ENCODE data around the gene SLC2A5. TPM values are rescaled to one million over a fixed set of nuclear protein-coding genes. Genes with fewer than 3 reads are reported as not detected.

Gene SLC2A5
- total and polyA plus RNA-seq, 4 donors = 0.16 to 2.8 (median 1.5) TPM

DNA sequence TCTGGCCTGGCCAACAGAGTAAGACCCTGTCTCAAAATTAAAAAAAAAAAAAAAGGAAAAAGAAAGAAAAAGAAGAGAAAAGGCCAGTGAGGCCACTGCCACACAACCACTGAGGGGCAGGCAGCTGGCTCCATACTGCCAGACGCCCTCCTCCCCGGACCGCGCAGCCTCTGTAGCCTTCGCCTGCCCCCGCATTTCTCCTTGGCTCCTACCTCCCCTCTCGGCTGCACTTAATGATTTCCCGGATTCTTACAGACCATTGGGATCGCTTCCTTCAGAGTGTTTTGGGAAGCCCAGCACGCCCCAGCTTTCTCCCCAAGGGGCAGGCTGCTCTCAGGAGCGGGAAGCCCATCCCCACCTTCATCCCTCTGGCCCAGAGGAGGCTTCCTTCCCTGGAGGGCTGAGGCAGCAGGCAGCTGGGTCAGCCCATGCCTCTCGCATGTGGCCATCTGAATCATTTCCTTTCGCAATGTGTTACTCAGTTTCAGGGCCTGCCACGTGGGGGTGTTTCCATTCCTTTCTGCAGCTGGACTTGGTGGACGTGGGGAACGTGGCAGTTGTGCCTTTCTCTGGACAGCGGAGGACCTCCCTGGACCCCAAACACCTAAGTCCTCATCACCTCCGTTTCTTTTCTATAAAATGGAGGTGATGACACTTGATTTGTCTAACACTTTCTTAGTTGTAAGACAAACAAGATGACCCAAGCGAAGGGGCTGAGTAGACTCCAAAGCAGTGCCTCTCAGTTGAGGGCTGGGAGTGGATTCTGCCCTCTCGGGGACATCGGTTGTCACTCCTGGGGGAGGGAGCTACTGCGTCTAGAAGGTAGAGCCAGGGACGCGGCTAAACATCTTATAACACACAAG is 2.3 kb downstream of the SLC2A5 start:
- Histone ChIP-seq H3K4me3 (no peak overlapping the region), H3K9ac (ENCODE audit: insufficient read depth in 1 of 2, low read length in 2 of 2) (no peak overlapping the region), H3K9me3 (ENCODE audit: control insufficient read depth in 4 of 4, insufficient read depth in 3 of 4, low read length in 3 of 4) (peaks cover 0 to 2% (median 0%) of the 10 kb centered on the region in 4 donors), H3K27ac (ENCODE audit: low read depth in 1 of 2, low read length in 1 of 2) (peak overlapping the region in 1 of 2 donors; percentile 5), H3K4me1 (ENCODE audit: control insufficient read depth in 5 of 5, insufficient read depth in 5 of 5, low read length in 5 of 5) (peaks cover 0 to 32% (median 9%) of the 10 kb centered on the region in 5 donors), H3K27me3 (ENCODE audit: control insufficient read depth in 3 of 3, insufficient read depth in 3 of 3, low read length in 2 of 3) (no peaks in the 10 kb centered on the region), H3K36me3 (ENCODE audit: control insufficient read depth in 4 of 4, insufficient read depth in 4 of 4, low read length in 4 of 4) (no peaks in the 10 kb centered on the region)
- TF ChIP-seq, protein P1, sequence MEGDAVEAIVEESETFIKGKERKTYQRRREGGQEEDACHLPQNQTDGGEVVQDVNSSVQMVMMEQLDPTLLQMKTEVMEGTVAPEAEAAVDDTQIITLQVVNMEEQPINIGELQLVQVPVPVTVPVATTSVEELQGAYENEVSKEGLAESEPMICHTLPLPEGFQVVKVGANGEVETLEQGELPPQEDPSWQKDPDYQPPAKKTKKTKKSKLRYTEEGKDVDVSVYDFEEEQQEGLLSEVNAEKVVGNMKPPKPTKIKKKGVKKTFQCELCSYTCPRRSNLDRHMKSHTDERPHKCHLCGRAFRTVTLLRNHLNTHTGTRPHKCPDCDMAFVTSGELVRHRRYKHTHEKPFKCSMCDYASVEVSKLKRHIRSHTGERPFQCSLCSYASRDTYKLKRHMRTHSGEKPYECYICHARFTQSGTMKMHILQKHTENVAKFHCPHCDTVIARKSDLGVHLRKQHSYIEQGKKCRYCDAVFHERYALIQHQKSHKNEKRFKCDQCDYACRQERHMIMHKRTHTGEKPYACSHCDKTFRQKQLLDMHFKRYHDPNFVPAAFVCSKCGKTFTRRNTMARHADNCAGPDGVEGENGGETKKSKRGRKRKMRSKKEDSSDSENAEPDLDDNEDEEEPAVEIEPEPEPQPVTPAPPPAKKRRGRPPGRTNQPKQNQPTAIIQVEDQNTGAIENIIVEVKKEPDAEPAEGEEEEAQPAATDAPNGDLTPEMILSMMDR (IDR thresholded peaks at IDR 0.05; ENCODE audit: control extremely low read depth, extremely low read depth) = no peak
- WGBS, 2 donors = 66 to 78% methylated on average over 23 to 24 of the region's 24 CpGs
- ATAC-seq (ENCODE audit: insufficient read depth, low FRiP score) (peak; percentile 39), DNase-seq (peak; percentile 62 to 85 (median 78))

DNA sequence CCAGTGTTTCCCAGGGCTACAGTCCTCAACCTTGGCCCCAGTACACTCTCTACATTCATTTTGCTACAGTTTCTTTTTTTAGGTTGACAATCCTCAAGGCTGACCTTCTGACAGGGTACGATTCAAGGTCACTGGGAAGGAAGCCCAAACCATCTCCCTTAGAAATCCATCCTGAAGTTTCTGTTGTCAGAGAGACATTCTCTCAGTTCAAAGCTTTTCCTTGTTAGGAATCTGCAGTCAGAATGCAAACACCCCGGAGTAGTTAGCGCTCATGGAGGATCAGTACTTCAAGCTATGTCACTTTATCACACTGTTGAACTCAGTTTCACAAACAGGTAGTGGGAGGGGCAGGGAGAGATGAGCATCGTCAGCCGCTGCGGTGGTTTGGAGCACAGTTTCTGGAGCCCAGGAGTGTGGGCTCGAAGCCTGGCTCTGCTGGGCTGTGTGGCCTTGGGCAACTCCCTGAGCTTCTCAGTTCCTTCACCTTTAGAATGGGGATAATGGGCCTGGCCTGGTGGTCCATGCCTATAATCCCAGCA is 4.2 kb downstream of the SLC2A5 start:
- Histone ChIP-seq H3K27me3 (ENCODE audit: control insufficient read depth in 3 of 3, insufficient read depth in 3 of 3, low read length in 2 of 3) (no peaks in the 10 kb centered on the region), H3K27ac (ENCODE audit: low read depth in 1 of 2, low read length in 1 of 2) (no peak overlapping the region), H3K4me3 (no peak overlapping the region), H3K4me1 (ENCODE audit: control insufficient read depth in 5 of 5, insufficient read depth in 5 of 5, low read length in 5 of 5) (peaks cover under 1 to 32% (median 9%) of the 10 kb centered on the region in 5 donors), H3K36me3 (ENCODE audit: control insufficient read depth in 4 of 4, insufficient read depth in 4 of 4, low read length in 4 of 4) (no peaks in the 10 kb centered on the region), H3K9me3 (ENCODE audit: control insufficient read depth in 4 of 4, insufficient read depth in 3 of 4, low read length in 3 of 4) (peaks cover 0 to 2% (median 0%) of the 10 kb centered on the region in 4 donors), H3K9ac (ENCODE audit: insufficient read depth in 1 of 2, low read length in 2 of 2) (no peak overlapping the region)
- TF ChIP-seq, protein P1 (IDR thresholded peaks at IDR 0.05; ENCODE audit: control extremely low read depth, extremely low read depth) = no peak
- no peak for ATAC-seq (ENCODE audit: insufficient read depth, low FRiP score)
- DNase-seq = peak in 1 of 3 donors; percentile 49
- WGBS, 2 donors = 43 to 50% methylated on average over 7 of the region's 7 CpGs

DNA sequence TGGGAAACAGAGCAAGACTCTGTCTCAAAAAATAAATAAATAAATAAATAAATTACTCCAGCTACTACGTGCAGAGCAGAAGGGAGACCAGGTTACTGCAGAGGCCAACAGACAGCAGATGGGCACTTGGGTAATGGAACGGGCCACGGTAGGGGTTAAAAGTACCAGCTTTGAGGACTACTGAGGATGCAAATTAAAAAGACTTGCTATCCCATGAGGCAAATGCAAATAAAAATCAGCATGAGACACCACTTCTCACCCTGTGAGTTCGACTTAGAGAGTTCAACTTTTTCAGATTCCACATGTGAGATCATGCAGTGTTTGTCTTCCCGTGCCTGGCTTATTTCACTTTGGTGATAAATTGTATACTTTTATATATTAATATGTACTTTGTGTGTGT is 6.6 kb downstream of the SLC2A5 start:
- no peak overlapping the region for H3K4me3 ChIP-seq
- no peaks in the 10 kb centered on the region for H3K36me3 ChIP-seq (ENCODE audit: control insufficient read depth in 4 of 4, insufficient read depth in 4 of 4, low read length in 4 of 4)
- WGBS, 2 donors = 75 to 83% methylated on average over 5 of the region's 5 CpGs
- no peak overlapping the region for H3K27ac ChIP-seq (ENCODE audit: low read depth in 1 of 2, low read length in 1 of 2)
- ATAC-seq (ENCODE audit: insufficient read depth, low FRiP score) (no peak), DNase-seq (no peak)
- no peaks in the 10 kb centered on the region for H3K27me3 ChIP-seq (ENCODE audit: control insufficient read depth in 3 of 3, insufficient read depth in 3 of 3, low read length in 2 of 3)
- peaks cover 0 to 18% (median 4%) of the 10 kb centered on the region in 5 donors for H3K4me1 ChIP-seq (ENCODE audit: control insufficient read depth in 5 of 5, insufficient read depth in 5 of 5, low read length in 5 of 5)
- no peak overlapping the region for H3K9ac ChIP-seq (ENCODE audit: insufficient read depth in 1 of 2, low read length in 2 of 2)
- H3K9me3 ChIP-seq (ENCODE audit: control insufficient read depth in 4 of 4, insufficient read depth in 3 of 4, low read length in 3 of 4) = peaks cover 0 to 2% (median 0%) of the 10 kb centered on the region in 4 donors
- TF ChIP-seq, protein P1 (IDR thresholded peaks at IDR 0.05; ENCODE audit: control extremely low read depth, extremely low read depth) = no peak

Measured in lung (tissue), 12 donors.